Measurements from ENCODE around the gene MCRIP2.

- no peak for TF ChIP-seq USF2 (IDR thresholded peaks at IDR 0.05; ENCODE audit: low read length)
- no peak for TF ChIP-seq SP2 (IDR thresholded peaks at IDR 0.05; ENCODE audit: low read length)
- TF ChIP-seq, protein P1, sequence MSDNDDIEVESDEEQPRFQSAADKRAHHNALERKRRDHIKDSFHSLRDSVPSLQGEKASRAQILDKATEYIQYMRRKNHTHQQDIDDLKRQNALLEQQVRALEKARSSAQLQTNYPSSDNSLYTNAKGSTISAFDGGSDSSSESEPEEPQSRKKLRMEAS (IDR thresholded peaks at IDR 0.05), result no peak
- TF ChIP-seq GABPA (IDR thresholded peaks at IDR 0.05; ENCODE audit: borderline replicate concordance, insufficient read depth, low read length), result no peak
- no peak for TF ChIP-seq CTCF (IDR thresholded peaks at IDR 0.05; ENCODE audit: control extremely low read depth in 1 of 3, insufficient read depth in 1 of 3, low read depth in 1 of 3, low read length in 3 of 3)
- no peak for TF ChIP-seq JUN (IDR thresholded peaks at IDR 0.05; ENCODE audit: low read depth, low read length)
Measured at GRCh38 chr16:668519-669171, 27.0 kb downstream of the MCRIP2 start.

Data from H1 (cell line).